Middle frontal gyrus (tissue), 1 donor: ENCODE results near the gene NT5DC2.

Experiments used
- DNase-seq: peaks from one replicate; pipeline ENCODE4 v3.0.0-alpha.2; 2015; ENCODE audit warnings: low spot score; ENCODE audit errors: extremely low spot score

The NT5DC2 gene

DNA sequence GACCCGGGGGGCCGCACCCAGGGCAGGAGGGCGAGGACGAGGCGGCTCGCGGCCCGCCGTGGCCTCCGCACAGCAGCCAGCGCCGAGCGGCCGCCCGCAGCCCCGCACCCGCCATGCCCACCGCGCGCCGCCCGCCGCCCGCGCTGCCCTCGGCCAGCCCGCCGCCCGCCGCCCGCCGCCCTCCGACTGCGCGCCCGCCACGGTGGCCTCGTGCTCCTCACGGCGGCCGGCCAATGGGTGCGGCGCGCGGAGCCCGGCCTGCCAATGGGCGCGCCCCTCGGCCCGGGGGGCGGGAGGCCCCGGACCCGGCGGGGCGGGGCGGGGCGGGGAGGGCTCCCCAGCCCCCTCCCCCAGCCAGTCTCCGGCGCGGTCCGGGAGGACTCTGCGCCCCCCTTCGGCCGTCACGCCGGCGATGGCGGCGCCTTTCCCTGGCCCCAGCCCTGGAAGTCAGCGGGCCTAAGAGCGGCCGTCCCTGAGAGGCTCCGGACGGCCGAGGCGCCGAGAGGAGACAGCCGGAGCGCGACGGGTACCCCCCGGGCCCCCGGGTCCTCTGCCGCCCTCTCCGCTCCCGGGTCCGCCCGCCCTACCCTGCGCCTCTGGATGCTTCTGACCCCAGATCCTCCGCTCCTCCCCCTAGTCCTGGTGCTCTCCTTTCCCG, at the start of gene NT5DC2:
Gene NT5DC2, minus strand, starts transcription at position 235 of the 658 bp plus-strand sequence. Its CDS starts 120 bp downstream, at position 115.
- DNase-seq: peak; percentile 22

DNA sequence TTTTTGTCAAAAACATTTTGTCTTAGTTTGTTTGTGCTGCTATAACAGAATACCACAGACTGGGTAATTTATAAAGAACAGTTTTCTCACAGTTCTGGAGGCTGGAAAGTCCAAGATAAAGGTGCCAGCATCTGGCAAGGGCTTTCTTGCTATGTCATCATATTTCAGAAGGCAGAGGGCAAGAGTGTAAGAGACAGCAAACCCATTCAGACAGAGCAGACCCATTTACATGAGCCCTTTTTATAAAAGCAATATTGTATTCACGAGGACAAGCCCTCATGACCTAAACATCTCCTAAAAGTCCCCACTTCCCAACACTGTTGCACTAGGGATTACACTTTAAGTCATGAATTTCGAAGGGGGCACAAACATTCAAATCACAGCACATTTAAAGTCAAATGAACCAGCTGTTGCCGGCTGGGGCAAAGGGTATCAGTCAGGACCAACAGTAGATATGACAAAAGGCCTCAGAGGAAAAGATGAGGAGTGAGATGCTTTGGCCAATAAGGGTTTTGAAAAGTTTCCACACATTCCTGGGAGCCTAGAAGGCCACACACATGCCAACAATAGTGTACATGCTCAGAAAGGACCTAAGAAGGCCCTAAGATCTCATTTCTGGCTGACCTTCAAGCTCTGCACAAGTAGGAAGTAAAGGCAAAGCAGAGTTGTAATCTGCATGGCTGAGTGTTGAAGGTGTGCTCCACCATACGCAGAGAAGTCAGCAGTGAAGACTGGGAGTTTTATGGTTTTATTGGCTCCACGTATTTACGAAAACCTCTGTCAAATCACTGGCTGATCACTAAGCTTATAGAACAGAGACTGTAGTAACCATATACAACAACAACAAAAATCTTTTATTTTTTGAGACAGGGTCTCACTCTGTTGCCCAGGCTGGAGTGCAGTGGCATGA, 40.7 kb upstream of the NT5DC2 start:
- no peak for DNase-seq

DNA sequence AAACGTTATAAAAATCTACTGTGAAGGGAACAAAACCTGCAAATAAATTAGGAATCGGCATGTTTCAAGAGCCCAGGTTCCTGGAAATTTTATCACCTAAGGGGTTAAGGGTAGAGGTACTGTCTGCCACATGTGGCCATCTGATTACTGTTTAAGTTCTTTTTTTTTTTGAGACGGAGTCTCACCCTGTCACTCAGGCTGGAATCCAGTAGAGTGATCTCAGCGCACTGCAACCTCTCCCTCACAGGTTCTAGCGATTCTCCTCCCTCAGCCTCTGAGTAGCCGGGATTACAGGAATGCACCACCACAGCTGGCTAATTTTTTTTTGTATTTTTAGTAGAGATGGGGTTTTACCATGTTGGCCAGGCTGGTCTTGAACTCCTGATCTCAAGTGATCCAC, 38.6 kb upstream of the NT5DC2 start:
- no peak for DNase-seq

DNA sequence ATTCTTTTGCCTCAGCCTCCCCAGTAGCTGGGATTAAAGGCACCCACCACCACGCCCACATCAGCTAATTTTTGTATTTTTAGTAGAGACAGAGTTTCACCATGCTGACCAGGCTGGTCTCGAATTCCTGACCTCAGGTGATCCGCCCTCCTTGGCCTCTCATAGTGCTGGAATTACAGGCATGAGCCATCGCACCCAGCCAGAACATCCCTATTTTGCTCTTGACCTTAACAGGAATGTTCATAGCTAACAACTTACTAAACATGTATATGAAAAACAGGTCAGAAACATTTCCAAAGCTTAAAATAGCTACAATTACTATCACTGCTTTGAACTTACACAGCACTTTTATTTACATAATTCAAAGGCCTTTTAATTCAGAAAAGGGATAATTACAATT, 36.4 kb upstream of the NT5DC2 start:
- DNase-seq: no peak

DNA sequence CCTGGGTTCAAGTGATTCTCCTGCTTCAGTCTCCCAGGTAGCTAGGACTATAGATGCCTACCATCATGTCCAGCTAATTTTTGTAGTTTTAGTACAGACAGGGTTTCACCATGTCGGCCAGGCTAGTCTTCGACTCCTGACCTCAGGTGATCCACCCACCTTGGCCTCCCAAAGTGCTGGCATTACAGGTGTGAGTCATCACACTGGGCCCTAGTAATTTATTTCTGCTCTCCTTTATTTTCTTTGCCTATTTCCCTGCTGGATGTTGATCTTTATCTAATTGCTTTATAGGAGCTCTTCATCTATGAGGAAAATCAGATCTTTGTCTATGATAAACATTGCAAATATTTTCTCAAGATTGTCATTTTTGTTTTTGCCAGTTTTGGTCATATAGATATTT, 34.4 kb upstream of the NT5DC2 start:
- DNase-seq: no peak

DNA sequence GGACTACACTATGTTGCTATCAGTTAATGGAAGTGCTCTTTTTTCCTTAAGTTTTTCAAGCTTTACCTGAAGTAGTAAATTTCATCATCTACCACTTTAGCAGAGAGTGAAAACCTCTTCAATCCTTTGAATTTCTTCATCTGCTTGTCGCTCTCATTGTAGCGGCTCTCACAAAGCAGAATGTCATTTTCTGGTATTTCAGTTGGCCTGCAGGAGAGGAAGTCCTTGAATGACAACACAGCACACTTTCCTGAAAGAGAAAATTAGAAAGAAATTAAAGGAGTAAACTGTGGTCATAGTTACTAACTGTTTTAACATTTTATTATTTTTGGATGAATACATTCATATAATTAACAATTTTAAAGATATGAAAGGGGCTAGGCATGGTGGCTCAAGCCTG, 30.3 kb upstream of the NT5DC2 start:
- DNase-seq: no peak

- DNase-seq: no peak
Observed at GRCh38 chr3:52561028-52561747, 27.5 kb upstream of the NT5DC2 start.

DNA sequence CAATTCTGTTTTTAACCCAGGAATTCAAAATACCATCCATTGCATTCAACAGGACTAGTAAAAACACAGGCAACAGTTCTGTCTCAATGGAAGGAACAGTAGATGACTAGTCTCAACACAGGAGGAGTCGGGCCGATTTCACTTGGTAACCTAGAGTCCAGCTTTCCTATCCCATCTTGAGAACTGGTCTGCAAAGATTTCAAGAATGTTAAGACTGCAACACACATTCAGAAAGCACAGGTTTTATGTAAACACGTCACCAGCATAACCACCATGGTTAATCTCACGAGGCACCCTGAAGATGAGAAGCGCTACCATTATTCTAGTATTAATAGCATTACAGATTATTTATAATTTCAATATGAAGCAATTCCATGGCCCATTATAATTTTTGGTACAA, 24.8 kb upstream of the NT5DC2 start:
- DNase-seq: no peak

GRCh38 chr3:52557011-52557960, 23.6 kb upstream of the NT5DC2 start:
- DNase-seq: no peak

GRCh38 chr3:52555056-52555455, 21.4 kb upstream of the NT5DC2 start:
- DNase-seq: no peak

DNA sequence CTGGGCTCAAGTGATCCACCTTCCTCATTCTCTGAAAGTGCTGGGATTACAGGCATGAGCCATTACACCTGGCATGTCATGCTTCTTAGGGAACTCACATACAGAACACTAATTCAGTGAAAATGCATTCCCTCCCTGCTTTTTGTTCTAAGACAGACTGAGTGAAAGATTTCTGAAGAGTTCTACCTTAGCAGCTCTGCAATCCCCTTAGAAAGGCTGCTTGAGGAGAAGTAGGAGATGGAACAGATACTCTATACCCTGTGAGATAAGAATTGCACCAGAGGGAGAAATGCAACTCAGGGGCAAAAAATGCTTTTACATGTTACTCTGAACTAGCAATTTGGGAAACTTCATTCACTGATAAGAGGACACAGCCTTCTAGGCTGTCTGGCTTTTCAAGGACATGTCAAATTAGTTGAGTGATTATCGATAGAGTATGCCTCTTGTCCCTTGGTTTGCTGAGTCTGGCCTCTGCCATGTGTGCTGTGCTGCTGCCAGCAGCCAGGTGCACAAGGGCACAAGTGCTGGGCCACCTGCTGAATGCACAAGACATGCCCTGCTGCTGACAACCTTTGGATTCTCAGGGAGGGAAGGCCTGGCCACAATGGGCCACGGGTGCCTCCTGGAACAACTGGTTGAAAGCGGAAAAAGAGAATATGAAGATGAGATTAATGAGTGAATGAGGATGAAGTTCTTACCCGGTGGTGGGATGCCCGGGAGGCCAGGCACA, 20.5 kb upstream of the NT5DC2 start:
- no peak for DNase-seq

DNA sequence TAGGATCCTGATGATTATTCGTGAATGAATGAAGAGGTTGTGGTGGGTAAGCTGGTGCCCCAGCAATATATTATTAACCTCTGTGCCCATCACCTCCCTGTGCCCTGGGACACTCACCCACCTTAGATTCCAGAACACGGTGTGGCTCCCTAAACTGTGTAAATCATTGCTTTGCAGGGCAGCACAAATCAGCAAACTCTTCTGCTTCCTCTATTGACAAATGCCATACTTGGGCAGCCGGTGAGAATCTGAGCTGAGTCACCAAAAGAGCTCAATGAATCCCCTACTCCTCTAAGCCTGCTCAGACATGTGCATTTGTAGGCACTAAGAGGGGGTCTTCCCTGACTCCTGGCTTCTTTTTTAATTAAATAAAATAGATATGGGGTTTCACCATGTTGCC, 18.4 kb upstream of the NT5DC2 start:
- DNase-seq: no peak

- no peak for DNase-seq
Observed at GRCh38 chr3:52551118-52551517, 17.5 kb upstream of the NT5DC2 start.

- no peak for DNase-seq
Observed at GRCh38 chr3:52547143-52547542, 13.5 kb upstream of the NT5DC2 start.

DNA sequence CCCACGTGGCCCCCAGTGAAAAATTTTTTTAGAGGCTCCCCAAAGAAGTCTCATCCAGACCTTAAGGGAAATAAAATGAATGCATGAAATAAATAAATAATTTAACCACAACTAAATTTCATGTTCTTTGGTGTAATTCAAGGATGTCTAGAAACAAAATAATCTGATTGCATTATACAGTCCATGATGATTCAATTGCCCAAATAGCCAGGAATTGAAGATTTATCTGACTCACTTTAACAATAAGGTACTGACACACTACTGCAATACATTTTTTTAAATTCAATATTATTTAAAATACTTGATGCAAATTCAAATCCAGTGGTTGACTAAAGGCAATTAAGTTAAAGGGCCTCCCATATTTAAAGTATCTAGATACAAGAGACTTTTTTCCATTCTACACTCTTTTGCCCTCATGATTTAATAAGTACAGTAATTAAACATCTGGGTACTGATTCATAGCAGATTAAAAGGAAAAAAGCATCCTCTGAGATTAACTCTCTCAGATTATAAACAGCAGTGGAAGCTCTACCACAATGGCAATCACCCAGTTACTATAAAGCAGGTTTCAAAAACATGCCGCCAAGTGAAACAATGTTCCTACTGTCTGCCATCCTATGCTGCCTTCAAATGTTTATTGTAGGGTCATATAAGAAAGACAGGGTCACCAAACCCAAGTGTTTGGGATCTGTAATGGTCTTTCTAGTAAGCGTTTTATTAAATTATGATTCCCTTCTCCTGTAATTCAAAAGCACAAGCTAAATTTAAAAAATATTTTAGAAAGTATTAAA, 12.6 kb upstream of the NT5DC2 start:
- DNase-seq: no peak

DNA sequence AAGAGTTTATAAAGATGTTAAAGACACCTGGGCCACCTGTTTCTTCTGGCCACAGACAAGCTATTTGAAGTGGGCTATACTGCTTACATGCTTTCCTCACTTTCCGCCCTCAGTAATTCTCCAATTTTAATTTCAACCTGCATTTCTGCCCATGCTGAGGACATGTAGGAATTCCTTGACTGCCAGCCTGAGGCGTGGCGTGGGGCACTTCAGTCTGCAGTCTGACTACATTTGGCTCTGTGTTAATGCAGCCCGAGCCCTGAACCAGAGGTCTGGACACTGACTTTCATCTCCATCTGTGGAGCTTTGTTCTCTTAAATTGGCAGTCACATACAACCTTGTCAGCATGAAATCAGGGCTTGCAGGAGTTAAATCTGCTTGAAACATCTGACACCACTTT, 11.3 kb upstream of the NT5DC2 start:
- no peak for DNase-seq

GRCh38 chr3:52541050-52541449, 7.4 kb upstream of the NT5DC2 start:
- no peak for DNase-seq

GRCh38 chr3:52539010-52539653, 5.5 kb upstream of the NT5DC2 start:
- no peak for DNase-seq
